KG1 (cell line): ENCODE data around the gene PIP4K2C.
"Not testable (repeated sequence)": the region's sequence is repeated elsewhere in the genome, so short reads cannot be mapped to it uniquely, and the experiment has no call there.

Experiments used
- DNase-seq: peaks from one replicate; lab custom pipeline; 2025; lab: John Stamatoyannopoulos, UW

The PIP4K2C gene

GRCh38 chr12:57560516-57560915 is 30.5 kb upstream of the PIP4K2C start:
- DNase-seq = no peak

GRCh38 chr12:57561117-57561516 is 29.9 kb upstream of the PIP4K2C start:
- not testable (repeated sequence) for DNase-seq

- no peak for DNase-seq
These were observed 27.6 kb upstream of the PIP4K2C start for GRCh38 chr12:57563358-57563757.

GRCh38 chr12:57564178-57564740 is 26.7 kb upstream of the PIP4K2C start:
- no peak for DNase-seq

GRCh38 chr12:57568838-57569237 is 22.2 kb upstream of the PIP4K2C start:
- no peak for DNase-seq

GRCh38 chr12:57569858-57570257 is 21.1 kb upstream of the PIP4K2C start:
- DNase-seq = no peak

GRCh38 chr12:57570438-57570837 is 20.6 kb upstream of the PIP4K2C start:
- not testable (repeated sequence) for DNase-seq

- no peak for DNase-seq
These were observed 18.8 kb upstream of the PIP4K2C start for GRCh38 chr12:57571926-57572762.

- DNase-seq = no peak
These were observed 16.2 kb upstream of the PIP4K2C start for GRCh38 chr12:57574795-57575194.

- DNase-seq = no peak
These were observed 15.0 kb upstream of the PIP4K2C start for GRCh38 chr12:57575771-57576612.

- no peak for DNase-seq
These were observed 14.3 kb upstream of the PIP4K2C start for GRCh38 chr12:57576613-57577160.

- no peak for DNase-seq
These were observed 12.8 kb upstream of the PIP4K2C start for GRCh38 chr12:57577981-57578758.

- DNase-seq = no peak
These were observed 12.0 kb upstream of the PIP4K2C start for GRCh38 chr12:57579011-57579410.

GRCh38 chr12:57579677-57580465 is 11.1 kb upstream of the PIP4K2C start:
- no peak for DNase-seq

- DNase-seq = no peak
These were observed 10.6 kb upstream of the PIP4K2C start for GRCh38 chr12:57580466-57580795.

- no peak for DNase-seq
These were observed 9.2 kb upstream of the PIP4K2C start for GRCh38 chr12:57581802-57582201.

GRCh38 chr12:57582440-57582839 is 8.6 kb upstream of the PIP4K2C start:
- DNase-seq = no peak

GRCh38 chr12:57583008-57583831 is 7.8 kb upstream of the PIP4K2C start:
- no peak for DNase-seq

GRCh38 chr12:57584050-57584449 is 6.9 kb upstream of the PIP4K2C start:
- DNase-seq = no peak

- DNase-seq = no peak
These were observed 6.3 kb upstream of the PIP4K2C start for GRCh38 chr12:57584690-57585089.
